Chondrocyte (in vitro differentiated cells): ENCODE data around the gene NR2C2. TPM values are rescaled to one million over a fixed set of nuclear protein-coding genes. Genes with fewer than 3 reads are reported as not detected.
A peak's percentile ranks its signal among the peaks of the same experiment; 100 is the strongest.

Source experiments
- DNase-seq: peaks from one replicate; pipeline ENCODE4 v3.0.0; 2021; ENCODE audit warnings: mixed read lengths, low spot score
- H3K27ac Mint-ChIP-seq: one replicate; pipeline ENCODE4 v1.8.0; 2021; ENCODE audit warnings: mild to moderate bottlenecking, moderate library complexity, mixed read lengths; ENCODE audit not compliant: unreplicated experiment
- H3K27me3 Mint-ChIP-seq: 2 replicates; pipeline ENCODE4 v1.8.0; 2021; ENCODE audit warnings: low read depth, mixed read lengths
- H3K36me3 Mint-ChIP-seq: 2 replicates; pipeline ENCODE4 v1.8.0; 2021; ENCODE audit warnings: low read depth, mixed read lengths
- H3K4me1 Mint-ChIP-seq: 2 replicates; pipeline ENCODE4 v1.8.0; 2021; ENCODE audit warnings: low read depth, mild to moderate bottlenecking, mixed read lengths
- H3K4me3 Mint-ChIP-seq: one replicate; pipeline ENCODE4 v1.8.0; 2021; ENCODE audit warnings: mild to moderate bottlenecking, moderate library complexity, mixed read lengths; ENCODE audit not compliant: unreplicated experiment
- H3K9me3 Mint-ChIP-seq: 2 replicates; pipeline ENCODE4 v1.8.0; 2021; ENCODE audit warnings: low read depth, mixed read lengths
- total RNA-seq: library from RNA; stranded (reverse); gene quantifications from 3 replicates; pipeline ENCODE4 v1.2.1, GENCODE V29; 2021
- TF ChIP-seq, protein P1 (sequence below): fragments of 200-600 bp; sonication (generic); IDR thresholded peaks from 2 replicates; pipeline ENCODE4 v1.5.0; 2021; ENCODE audit warnings: antibody characterized with exemption, mild to moderate bottlenecking, moderate library complexity

The NR2C2 gene
- total RNA-seq, 1 donor from 2014 or later = 42.5 TPM

DNA sequence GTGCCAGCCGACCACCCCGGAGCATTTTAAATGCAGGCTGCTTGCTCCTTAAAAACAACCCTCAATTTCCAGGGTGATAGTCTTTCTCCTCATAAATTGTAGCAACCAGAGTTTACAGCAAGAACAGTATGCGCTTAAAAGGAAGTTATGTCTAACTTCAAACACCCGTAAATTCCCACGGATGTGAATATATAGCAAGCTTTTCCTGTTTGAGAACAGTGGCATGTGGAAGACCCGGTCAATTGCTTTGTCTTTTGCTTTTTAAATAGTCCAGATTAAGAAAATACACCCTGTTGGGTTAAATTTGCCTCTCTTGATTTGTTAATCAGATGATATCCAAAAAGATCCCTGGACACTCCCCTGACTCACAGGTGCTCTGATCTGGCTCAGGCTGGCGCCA lies 96.9 kb downstream of the NR2C2 start:
- H3K27ac Mint-ChIP-seq = no peak overlapping the region

DNA sequence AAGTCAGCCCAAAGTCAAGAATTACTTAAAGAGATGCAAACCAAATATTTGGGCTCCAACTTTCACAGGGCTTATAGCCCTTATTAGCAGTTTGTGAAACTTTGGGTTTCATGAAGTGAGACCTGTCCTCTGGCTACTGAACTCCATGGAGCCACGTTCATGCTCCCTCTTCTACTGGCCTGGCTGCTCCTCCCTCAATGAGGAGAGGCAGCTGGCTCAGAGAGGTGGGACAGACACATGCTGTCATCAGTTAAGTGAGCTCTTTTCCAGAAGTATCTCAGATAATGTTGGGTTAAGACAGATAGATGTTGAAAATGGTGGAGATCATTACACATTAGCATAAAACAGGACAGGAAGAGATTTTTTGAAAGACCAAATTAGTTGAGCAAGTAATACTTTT lies 98.3 kb downstream of the NR2C2 start:
- Mint-ChIP-seq H3K9me3 (no peaks in the 10 kb centered on the region), H3K4me1 (peaks cover 9% of the 10 kb centered on the region), H3K4me3 (no peak overlapping the region), H3K27ac (no peak overlapping the region), H3K36me3 (peaks cover 32% of the 10 kb centered on the region), H3K27me3 (no peaks in the 10 kb centered on the region)
- TF ChIP-seq, protein P1, sequence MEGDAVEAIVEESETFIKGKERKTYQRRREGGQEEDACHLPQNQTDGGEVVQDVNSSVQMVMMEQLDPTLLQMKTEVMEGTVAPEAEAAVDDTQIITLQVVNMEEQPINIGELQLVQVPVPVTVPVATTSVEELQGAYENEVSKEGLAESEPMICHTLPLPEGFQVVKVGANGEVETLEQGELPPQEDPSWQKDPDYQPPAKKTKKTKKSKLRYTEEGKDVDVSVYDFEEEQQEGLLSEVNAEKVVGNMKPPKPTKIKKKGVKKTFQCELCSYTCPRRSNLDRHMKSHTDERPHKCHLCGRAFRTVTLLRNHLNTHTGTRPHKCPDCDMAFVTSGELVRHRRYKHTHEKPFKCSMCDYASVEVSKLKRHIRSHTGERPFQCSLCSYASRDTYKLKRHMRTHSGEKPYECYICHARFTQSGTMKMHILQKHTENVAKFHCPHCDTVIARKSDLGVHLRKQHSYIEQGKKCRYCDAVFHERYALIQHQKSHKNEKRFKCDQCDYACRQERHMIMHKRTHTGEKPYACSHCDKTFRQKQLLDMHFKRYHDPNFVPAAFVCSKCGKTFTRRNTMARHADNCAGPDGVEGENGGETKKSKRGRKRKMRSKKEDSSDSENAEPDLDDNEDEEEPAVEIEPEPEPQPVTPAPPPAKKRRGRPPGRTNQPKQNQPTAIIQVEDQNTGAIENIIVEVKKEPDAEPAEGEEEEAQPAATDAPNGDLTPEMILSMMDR = no peak
- no peak for DNase-seq

More for the DNA sequence above, 96.9 kb downstream of the NR2C2 start:
- Mint-ChIP-seq H3K36me3 (peaks cover 36% of the 10 kb centered on the region), H3K4me1 (peaks cover 9% of the 10 kb centered on the region), H3K4me3 (no peak overlapping the region), H3K9me3 (no peaks in the 10 kb centered on the region), H3K27me3 (no peaks in the 10 kb centered on the region)
- TF ChIP-seq, protein P1 = no peak
- DNase-seq = no peak

DNA sequence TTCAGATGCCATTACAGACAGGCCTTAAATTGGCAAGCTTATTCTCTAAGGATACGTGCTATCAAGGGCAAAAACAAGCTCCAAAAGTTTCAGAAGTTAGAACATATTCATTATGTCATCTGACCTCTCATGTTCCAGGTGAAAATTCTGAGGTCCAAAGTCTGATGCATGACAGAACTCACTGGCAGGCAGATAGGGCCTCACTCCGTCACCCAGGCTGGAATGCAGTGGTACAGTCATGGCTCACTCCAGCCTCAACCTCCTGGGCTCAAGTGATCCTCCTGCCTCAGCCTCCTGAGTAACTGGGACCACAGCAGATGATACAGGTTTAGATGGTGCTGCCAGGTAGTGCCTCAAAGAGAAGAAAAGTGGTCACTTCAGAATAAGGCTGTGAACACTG lies 102.2 kb downstream of the NR2C2 start:
- no peaks in the 10 kb centered on the region for H3K9me3 Mint-ChIP-seq

DNA sequence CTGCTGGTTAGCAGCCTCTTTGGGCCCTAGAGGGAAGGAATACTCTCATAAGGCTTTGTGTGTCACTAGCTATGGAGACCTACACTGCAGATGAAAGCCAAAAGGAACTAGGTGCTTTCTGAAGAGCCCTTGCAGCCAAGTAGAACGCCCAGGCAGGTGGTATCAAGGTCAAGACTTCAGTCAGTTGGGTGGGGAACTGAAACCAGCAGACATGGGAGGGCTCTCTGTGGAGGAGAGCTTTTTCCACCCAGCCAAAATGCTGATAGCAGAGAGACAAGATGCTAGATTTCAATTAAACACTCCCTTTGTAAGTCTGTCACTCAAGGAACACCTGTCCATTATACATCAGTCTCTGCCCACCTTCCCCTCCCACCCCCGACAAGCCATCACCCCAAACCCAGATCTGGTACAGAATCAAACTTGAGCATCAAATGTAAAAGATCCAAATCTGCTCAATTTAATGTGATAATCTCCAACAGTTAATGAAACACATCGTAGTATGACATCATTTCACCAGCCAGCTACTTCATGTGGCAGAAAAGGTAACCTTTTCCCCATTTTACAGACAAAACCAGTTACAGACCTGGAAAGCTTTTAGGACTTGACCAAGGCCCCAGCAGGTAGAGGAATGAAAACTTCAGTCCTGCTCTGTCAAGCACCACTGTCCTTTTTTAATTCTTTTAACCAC lies 103.2 kb downstream of the NR2C2 start:
- no peak overlapping the region for H3K27ac Mint-ChIP-seq

More for the DNA sequence above, 102.2 kb downstream of the NR2C2 start:
- TF ChIP-seq, protein P1 = no peak
- Mint-ChIP-seq H3K4me1 (peaks cover 2% of the 10 kb centered on the region), H3K4me3 (no peak overlapping the region), H3K36me3 (peaks cover 17% of the 10 kb centered on the region), H3K27me3 (no peaks in the 10 kb centered on the region), H3K27ac (no peak overlapping the region)
- no peak for DNase-seq

DNA sequence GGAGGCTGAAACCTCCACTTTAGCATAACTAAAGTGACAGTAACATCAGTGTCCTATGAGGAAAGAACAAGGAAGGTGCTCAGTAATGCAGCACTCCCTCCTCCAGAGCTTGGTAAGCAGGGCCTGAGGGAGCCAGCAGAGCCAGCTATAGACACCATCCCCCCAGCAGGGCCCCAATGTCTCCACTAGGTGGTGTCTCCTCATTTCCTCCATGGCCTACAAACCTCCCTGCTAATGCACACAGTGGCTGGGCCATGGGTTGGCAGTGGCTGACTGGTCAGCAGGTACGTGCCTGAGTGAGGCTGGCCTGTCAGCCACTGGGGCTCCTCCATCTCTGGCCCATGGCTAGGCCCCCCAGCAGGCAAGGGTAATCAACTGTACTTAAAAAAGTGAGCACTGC lies 104.1 kb downstream of the NR2C2 start:
- H3K9me3 Mint-ChIP-seq = no peaks in the 10 kb centered on the region
- H3K27me3 Mint-ChIP-seq = no peaks in the 10 kb centered on the region
- H3K27ac Mint-ChIP-seq = no peak overlapping the region
- TF ChIP-seq, protein P1 = peak; percentile 72
- H3K36me3 Mint-ChIP-seq = peaks cover 15% of the 10 kb centered on the region
- peaks cover 2% of the 10 kb centered on the region for H3K4me1 Mint-ChIP-seq
- H3K4me3 Mint-ChIP-seq = no peak overlapping the region
- no peak for DNase-seq

More for the DNA sequence above, 103.2 kb downstream of the NR2C2 start:
- Mint-ChIP-seq H3K9me3 (no peaks in the 10 kb centered on the region), H3K27me3 (no peaks in the 10 kb centered on the region), H3K4me1 (peaks cover 2% of the 10 kb centered on the region), H3K36me3 (peaks cover 17% of the 10 kb centered on the region), H3K4me3 (no peak overlapping the region)
- no peak for DNase-seq
- TF ChIP-seq, protein P1 = no peak
